Nephron (organoid): Measurements from ENCODE around the gene KIF22.

Experiments used
- H3K27ac Mint-ChIP-seq, 3 experiments: 2 replicates each; pipeline ENCODE4 v1.8.0; 2020; ENCODE audit warnings: mixed read lengths in 3 of 3, mild to moderate bottlenecking in 2 of 3, moderate library complexity in 1 of 3
- H3K27me3 Mint-ChIP-seq: 2 replicates; pipeline ENCODE4 v1.8.0; 2021; ENCODE audit warnings: low read depth, mild to moderate bottlenecking, moderate library complexity, mixed read lengths
- H3K36me3 Mint-ChIP-seq: 2 replicates; pipeline ENCODE4 v1.8.0; 2020; ENCODE audit warnings: low read depth, mixed read lengths
- H3K4me1 Mint-ChIP-seq: 2 replicates; pipeline ENCODE4 v1.8.0; 2020; ENCODE audit warnings: mixed read lengths
- H3K4me3 Mint-ChIP-seq, 3 experiments: 2 replicates each; pipeline ENCODE4 v1.8.0; 2020; ENCODE audit warnings: mild to moderate bottlenecking in 3 of 3, mixed read lengths in 3 of 3, moderate library complexity in 2 of 3
- H3K9me3 Mint-ChIP-seq: 2 replicates; pipeline ENCODE4 v1.8.0; 2020; ENCODE audit warnings: mixed read lengths
- TF ChIP-seq, protein P1 (sequence below), 3 experiments: fragments of 200-600 bp; sonication (generic); IDR thresholded peaks; one replicate each; pipeline ENCODE4 v1.5.0; 2021; ENCODE audit warnings: antibody characterized with exemption in 3 of 3; ENCODE audit not compliant: unreplicated experiment in 3 of 3

Gene KIF22

DNA sequence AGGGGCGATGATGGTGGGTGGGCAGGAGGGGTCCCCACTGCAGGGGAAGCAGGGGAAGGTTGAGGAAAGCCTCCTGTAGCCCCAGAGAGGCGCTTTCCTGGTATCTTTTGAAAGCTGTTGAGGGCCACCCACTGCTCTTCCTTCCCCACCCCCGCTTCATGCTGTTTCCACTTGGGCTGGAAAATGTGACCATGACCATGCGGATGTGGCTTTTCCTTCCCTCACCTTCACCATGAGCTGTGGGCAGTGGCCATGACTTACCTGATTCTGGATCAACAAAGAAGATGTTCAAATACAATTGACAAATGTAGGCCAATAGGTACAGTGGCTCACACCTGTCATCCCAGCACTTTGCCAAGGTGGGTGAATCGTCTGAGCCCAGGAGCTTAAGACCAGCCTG lies 43.5 kb downstream of the KIF22 start:
- H3K27ac Mint-ChIP-seq, result no peak overlapping the region

GRCh38 chr16:29835926-29836325 lies 45.4 kb downstream of the KIF22 start:
- no peak overlapping the region for H3K4me3 Mint-ChIP-seq
- no peak overlapping the region for H3K27ac Mint-ChIP-seq
- H3K36me3 Mint-ChIP-seq, result no peaks in the 10 kb centered on the region
- H3K27me3 Mint-ChIP-seq, result peaks cover 4% of the 10 kb centered on the region
- no peaks in the 10 kb centered on the region for H3K9me3 Mint-ChIP-seq
- TF ChIP-seq, protein P1, sequence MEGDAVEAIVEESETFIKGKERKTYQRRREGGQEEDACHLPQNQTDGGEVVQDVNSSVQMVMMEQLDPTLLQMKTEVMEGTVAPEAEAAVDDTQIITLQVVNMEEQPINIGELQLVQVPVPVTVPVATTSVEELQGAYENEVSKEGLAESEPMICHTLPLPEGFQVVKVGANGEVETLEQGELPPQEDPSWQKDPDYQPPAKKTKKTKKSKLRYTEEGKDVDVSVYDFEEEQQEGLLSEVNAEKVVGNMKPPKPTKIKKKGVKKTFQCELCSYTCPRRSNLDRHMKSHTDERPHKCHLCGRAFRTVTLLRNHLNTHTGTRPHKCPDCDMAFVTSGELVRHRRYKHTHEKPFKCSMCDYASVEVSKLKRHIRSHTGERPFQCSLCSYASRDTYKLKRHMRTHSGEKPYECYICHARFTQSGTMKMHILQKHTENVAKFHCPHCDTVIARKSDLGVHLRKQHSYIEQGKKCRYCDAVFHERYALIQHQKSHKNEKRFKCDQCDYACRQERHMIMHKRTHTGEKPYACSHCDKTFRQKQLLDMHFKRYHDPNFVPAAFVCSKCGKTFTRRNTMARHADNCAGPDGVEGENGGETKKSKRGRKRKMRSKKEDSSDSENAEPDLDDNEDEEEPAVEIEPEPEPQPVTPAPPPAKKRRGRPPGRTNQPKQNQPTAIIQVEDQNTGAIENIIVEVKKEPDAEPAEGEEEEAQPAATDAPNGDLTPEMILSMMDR (IDR thresholded peaks at IDR 0.05; ENCODE audit: unreplicated experiment in 3 of 3), result no peak
- no peaks in the 10 kb centered on the region for H3K4me1 Mint-ChIP-seq

More for the DNA sequence above, 43.5 kb downstream of the KIF22 start:
- H3K4me1 Mint-ChIP-seq, result no peaks in the 10 kb centered on the region
- no peaks in the 10 kb centered on the region for H3K9me3 Mint-ChIP-seq
- no peaks in the 10 kb centered on the region for H3K27me3 Mint-ChIP-seq
- no peaks in the 10 kb centered on the region for H3K36me3 Mint-ChIP-seq
- TF ChIP-seq, protein P1 (IDR thresholded peaks at IDR 0.05; ENCODE audit: unreplicated experiment in 3 of 3), result no peak
- H3K4me3 Mint-ChIP-seq, result no peak overlapping the region

DNA sequence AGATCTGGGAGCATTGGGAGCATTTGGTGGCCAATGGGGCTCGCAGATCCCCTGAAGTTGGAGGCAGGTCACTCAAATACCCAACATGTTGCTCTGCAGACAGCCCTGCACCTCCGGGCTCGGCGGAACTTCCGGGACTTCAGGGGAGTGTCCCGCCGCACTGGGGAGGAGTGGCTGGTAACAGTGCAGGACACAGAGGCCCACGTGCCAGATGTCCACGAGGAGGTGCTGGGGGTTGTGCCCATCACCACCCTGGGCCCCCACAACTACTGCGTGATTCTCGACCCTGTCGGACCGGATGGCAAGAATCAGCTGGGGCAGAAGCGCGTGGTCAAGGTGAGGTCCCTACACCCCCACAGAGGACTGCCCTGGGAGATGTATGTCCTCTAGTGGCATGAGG lies 46.1 kb downstream of the KIF22 start:
- Mint-ChIP-seq H3K4me3 (no peak overlapping the region), H3K4me1 (no peaks in the 10 kb centered on the region), H3K27me3 (peaks cover 4% of the 10 kb centered on the region), H3K9me3 (no peaks in the 10 kb centered on the region), H3K36me3 (no peaks in the 10 kb centered on the region), H3K27ac (no peak overlapping the region)
- TF ChIP-seq, protein P1 (IDR thresholded peaks at IDR 0.05; ENCODE audit: unreplicated experiment in 3 of 3), result no peak

- H3K27ac Mint-ChIP-seq, result no peak overlapping the region
- no peak overlapping the region for H3K4me3 Mint-ChIP-seq
- no peaks in the 10 kb centered on the region for H3K36me3 Mint-ChIP-seq
- no peaks in the 10 kb centered on the region for H3K4me1 Mint-ChIP-seq
- TF ChIP-seq, protein P1 (IDR thresholded peaks at IDR 0.05; ENCODE audit: unreplicated experiment in 3 of 3), result no peak
- H3K9me3 Mint-ChIP-seq, result no peaks in the 10 kb centered on the region
- H3K27me3 Mint-ChIP-seq, result peaks cover 4% of the 10 kb centered on the region
These were observed 47.3 kb downstream of the KIF22 start for GRCh38 chr16:29837841-29838240.

DNA sequence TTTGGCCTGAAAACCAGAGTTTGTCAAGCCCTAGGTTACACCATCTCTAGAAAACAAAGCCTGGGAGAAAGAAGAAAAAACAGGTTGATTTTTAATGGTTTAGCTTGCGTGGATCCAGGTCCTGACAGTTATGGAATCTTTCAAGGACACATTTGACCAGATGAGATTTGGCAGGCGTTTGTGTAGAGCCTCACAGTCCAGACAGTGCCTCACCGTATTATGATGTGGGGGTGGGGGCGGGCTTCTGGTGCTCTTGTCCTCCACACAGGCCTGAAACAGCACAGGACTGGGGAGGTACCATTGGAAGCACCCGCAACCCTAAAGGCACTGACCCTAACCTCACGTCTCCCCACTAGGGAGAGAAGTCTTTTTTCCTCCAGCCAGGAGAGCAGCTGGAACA lies 49.3 kb downstream of the KIF22 start:
- TF ChIP-seq, protein P1 (IDR thresholded peaks at IDR 0.05; ENCODE audit: unreplicated experiment in 3 of 3), result no peak
- Mint-ChIP-seq H3K4me1 (no peaks in the 10 kb centered on the region), H3K9me3 (no peaks in the 10 kb centered on the region), H3K27me3 (peaks cover 4% of the 10 kb centered on the region), H3K4me3 (no peak overlapping the region), H3K36me3 (no peaks in the 10 kb centered on the region), H3K27ac (no peak overlapping the region)

DNA sequence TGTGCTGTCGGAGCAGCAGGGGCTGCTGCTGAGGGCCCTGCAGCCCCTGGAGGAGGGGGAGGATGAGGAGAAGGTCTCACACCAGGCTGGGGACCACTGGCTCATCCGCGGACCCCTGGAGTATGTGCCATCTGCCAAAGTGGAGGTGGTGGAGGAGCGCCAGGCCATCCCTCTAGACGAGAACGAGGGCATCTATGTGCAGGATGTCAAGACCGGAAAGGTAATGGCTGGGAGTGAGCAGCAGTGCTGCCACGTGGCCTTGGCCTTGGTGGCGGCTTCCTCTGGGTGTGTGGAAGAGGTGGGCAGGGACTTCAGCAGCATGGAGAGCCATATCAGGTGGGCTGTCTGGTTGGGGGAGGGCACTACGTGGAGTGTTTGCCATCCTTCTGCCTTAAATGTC lies 49.7 kb downstream of the KIF22 start:
- Mint-ChIP-seq H3K36me3 (no peaks in the 10 kb centered on the region), H3K27ac (no peak overlapping the region), H3K9me3 (no peaks in the 10 kb centered on the region), H3K4me1 (no peaks in the 10 kb centered on the region), H3K4me3 (no peak overlapping the region), H3K27me3 (peaks cover 4% of the 10 kb centered on the region)
- TF ChIP-seq, protein P1 (IDR thresholded peaks at IDR 0.05; ENCODE audit: unreplicated experiment in 3 of 3), result no peak
